NOMO-1 treated with DMSO at 0.1 percent for 48 hours (cell line): ENCODE data around the gene WDFY2.

Experiments
- DNase-seq: peaks from one replicate; lab custom pipeline; 2025; ENCODE audit not compliant: unreplicated experiment; lab: John Stamatoyannopoulos, UW

The WDFY2 gene

GRCh38 chr13:51733374-51734298 is 149.4 kb downstream of the WDFY2 start:
- peak; percentile 41 for DNase-seq

GRCh38 chr13:51734786-51735185 is 150.5 kb downstream of the WDFY2 start:
- no peak for DNase-seq

- DNase-seq = no peak
Measured at GRCh38 chr13:51737609-51738008, 153.3 kb downstream of the WDFY2 start.

GRCh38 chr13:51738226-51738905 is 154.1 kb downstream of the WDFY2 start:
- no peak for DNase-seq

GRCh38 chr13:51739027-51739764 is 154.9 kb downstream of the WDFY2 start:
- no peak for DNase-seq

GRCh38 chr13:51740698-51741097 is 156.4 kb downstream of the WDFY2 start:
- DNase-seq = no peak

GRCh38 chr13:51742031-51742430 is 157.8 kb downstream of the WDFY2 start:
- no peak for DNase-seq

- DNase-seq = no peak
Measured at GRCh38 chr13:51742611-51743010, 158.3 kb downstream of the WDFY2 start.

- no peak for DNase-seq
Measured at GRCh38 chr13:51745243-51745642, 161.0 kb downstream of the WDFY2 start.

GRCh38 chr13:51746802-51747201 is 162.5 kb downstream of the WDFY2 start:
- DNase-seq = no peak

GRCh38 chr13:51747438-51748434 is 163.5 kb downstream of the WDFY2 start:
- no peak for DNase-seq

GRCh38 chr13:51756651-51757050 is 172.4 kb downstream of the WDFY2 start:
- no peak for DNase-seq

- no peak for DNase-seq
Measured at GRCh38 chr13:51758691-51759090, 174.4 kb downstream of the WDFY2 start.

- no peak for DNase-seq
Measured at GRCh38 chr13:51759240-51759639, 175.0 kb downstream of the WDFY2 start.

- DNase-seq = no peak
Measured at GRCh38 chr13:51760592-51760991, 176.3 kb downstream of the WDFY2 start.

- no peak for DNase-seq
Measured at GRCh38 chr13:51761643-51762350, 177.5 kb downstream of the WDFY2 start.

GRCh38 chr13:51763486-51763885 is 179.2 kb downstream of the WDFY2 start:
- no peak for DNase-seq

- no peak for DNase-seq
Measured at GRCh38 chr13:51764184-51765141, 180.2 kb downstream of the WDFY2 start.

- no peak for DNase-seq
Measured at GRCh38 chr13:51765142-51765515, 180.9 kb downstream of the WDFY2 start.
